Astrocyte (in vitro differentiated cells and primary cell): Measurements from ENCODE around the gene PREX1. TPM values are rescaled to one million over a fixed set of nuclear protein-coding genes. Genes with fewer than 3 reads are reported as not detected.

Experiments used
- DNase-seq: peaks from one replicate; pipeline ENCODE4 v3.0.0-alpha.2; 2010; ENCODE audit warnings: low read depth
- FAIRE-seq: peaks from 2 replicates; lab custom pipeline; 2011; peaks lifted over from hg19 to GRCh38; lab: Jason Lieb, UNC
- H2AFZ ChIP-seq: 2 replicates; pipeline ENCODE4 v1.6.0; 2012; ENCODE audit warnings: low read depth, low read length, inconsistent platforms
- H3K27ac ChIP-seq: 2 replicates; pipeline ENCODE4 v1.5.1; 2011; ENCODE audit warnings: low read depth, low read length, inconsistent platforms
- H3K27me3 ChIP-seq: 2 replicates; pipeline ENCODE4 v1.6.0; 2011; ENCODE audit warnings: low read length, inconsistent platforms; ENCODE audit not compliant: insufficient read depth
- H3K36me3 ChIP-seq: 2 replicates; pipeline ENCODE4 v1.5.1; 2011; ENCODE audit warnings: low read length, inconsistent platforms; ENCODE audit not compliant: insufficient read depth
- H3K4me1 ChIP-seq: 2 replicates; pipeline ENCODE4 v1.5.1; 2011; ENCODE audit warnings: low read length, inconsistent platforms; ENCODE audit not compliant: insufficient read depth
- H3K4me2 ChIP-seq: 2 replicates; pipeline ENCODE4 v1.6.0; 2012; ENCODE audit warnings: low read length, inconsistent platforms
- H3K4me3 ChIP-seq: 2 replicates; pipeline ENCODE4 v1.5.1; 2011; ENCODE audit warnings: low read depth, mild to moderate bottlenecking, low read length, inconsistent platforms; ENCODE audit not compliant: insufficient read depth
- H3K79me2 ChIP-seq: 2 replicates; pipeline ENCODE4 v1.6.0; 2012; ENCODE audit warnings: mild to moderate bottlenecking, low read length, inconsistent platforms; ENCODE audit not compliant: insufficient read depth
- H3K9ac ChIP-seq: 2 replicates; pipeline ENCODE4 v1.6.0; 2012; ENCODE audit warnings: mild to moderate bottlenecking, low read length, inconsistent platforms
- H3K9me3 ChIP-seq: 2 replicates; pipeline ENCODE4 v1.5.1; 2012; ENCODE audit warnings: low read depth, mild to moderate bottlenecking, low read length, inconsistent platforms; ENCODE audit not compliant: insufficient read depth
- H4K20me1 ChIP-seq: 2 replicates; pipeline ENCODE4 v1.6.0; 2012; ENCODE audit warnings: low read length, inconsistent platforms; ENCODE audit not compliant: insufficient read depth
- H3K27ac Mint-ChIP-seq: one replicate; pipeline ENCODE4 v1.8.0; 2021; ENCODE audit warnings: mild to moderate bottlenecking, mixed read lengths; ENCODE audit not compliant: unreplicated experiment
- H3K27me3 Mint-ChIP-seq: one replicate; pipeline ENCODE4 v1.8.0; 2021; ENCODE audit warnings: low read depth, mixed read lengths; ENCODE audit not compliant: unreplicated experiment
- H3K36me3 Mint-ChIP-seq: one replicate; pipeline ENCODE4 v1.8.0; 2021; ENCODE audit warnings: low read depth, mixed read lengths; ENCODE audit not compliant: unreplicated experiment
- H3K4me1 Mint-ChIP-seq: one replicate; pipeline ENCODE4 v1.8.0; 2021; ENCODE audit warnings: low read depth, mixed read lengths; ENCODE audit not compliant: unreplicated experiment
- H3K4me3 Mint-ChIP-seq: one replicate; pipeline ENCODE4 v1.8.0; 2021; ENCODE audit warnings: mild to moderate bottlenecking, moderate library complexity, mixed read lengths; ENCODE audit not compliant: unreplicated experiment
- H3K9me3 Mint-ChIP-seq: one replicate; pipeline ENCODE4 v1.8.0; 2021; ENCODE audit warnings: mild to moderate bottlenecking, mixed read lengths; ENCODE audit not compliant: unreplicated experiment
- CTCF ChIP-seq: IDR thresholded peaks from 2 replicates; pipeline ENCODE4 v1.5.1; 2011; ENCODE audit warnings: low read depth, mild to moderate bottlenecking, inconsistent platforms, low read length, moderate library complexity; ENCODE audit not compliant: insufficient read depth
- EZH2 ChIP-seq: IDR thresholded peaks from 2 replicates; pipeline ENCODE4 v1.6.1; 2012; ENCODE audit warnings: mild to moderate bottlenecking, low read length, inconsistent platforms; ENCODE audit not compliant: insufficient read depth
- total RNA-seq: library from RNA; stranded (reverse); gene quantifications from 2 replicates; pipeline ENCODE4 v1.2.1, GENCODE V29; 2021

The PREX1 gene
- total RNA-seq, 1 donor from 2014 or later: 3.5 TPM

- peaks cover 40% of the 10 kb centered on the region for H3K27me3 Mint-ChIP-seq
- H3K4me1 Mint-ChIP-seq: no peaks in the 10 kb centered on the region
- Histone ChIP-seq H3K9ac (no peak overlapping the region), H3K4me1 (no peaks in the 10 kb centered on the region), H3K79me2 (no peaks in the 10 kb centered on the region), H2AFZ (no peak overlapping the region), H3K9me3 (no peaks in the 10 kb centered on the region), H3K4me2 (no peak overlapping the region), H3K27ac (no peak overlapping the region), H4K20me1 (no peaks in the 10 kb centered on the region), H3K4me3 (no peak overlapping the region), H3K36me3 (no peaks in the 10 kb centered on the region), H3K27me3 (peaks cover 18% of the 10 kb centered on the region)
- no peak for DNase-seq
- no peak for TF ChIP-seq CTCF
- no peak for TF ChIP-seq EZH2
- H3K9me3 Mint-ChIP-seq: no peaks in the 10 kb centered on the region
- FAIRE-seq: no peak
- no peak overlapping the region for H3K4me3 Mint-ChIP-seq
- H3K36me3 Mint-ChIP-seq: no peaks in the 10 kb centered on the region
- no peak overlapping the region for H3K27ac Mint-ChIP-seq
Measured at GRCh38 chr20:48607544-48607865, 220.3 kb downstream of the PREX1 start.

- H3K9me3 ChIP-seq: no peaks in the 10 kb centered on the region
- TF ChIP-seq EZH2 (no peak), CTCF (no peak)
- no peak overlapping the region for H2AFZ ChIP-seq
- H3K27me3 Mint-ChIP-seq: peaks cover 37% of the 10 kb centered on the region
- DNase-seq (no peak), FAIRE-seq (no peak)
- peaks cover 15% of the 10 kb centered on the region for H3K27me3 ChIP-seq
- H3K9ac ChIP-seq: no peak overlapping the region
- H3K4me3 ChIP-seq: no peak overlapping the region
- H4K20me1 ChIP-seq: no peaks in the 10 kb centered on the region
- no peak overlapping the region for H3K4me3 Mint-ChIP-seq
- no peaks in the 10 kb centered on the region for H3K4me1 ChIP-seq
- no peaks in the 10 kb centered on the region for H3K9me3 Mint-ChIP-seq
- no peak overlapping the region for H3K27ac ChIP-seq
- no peak overlapping the region for H3K4me2 ChIP-seq
- no peaks in the 10 kb centered on the region for H3K4me1 Mint-ChIP-seq
- no peaks in the 10 kb centered on the region for H3K36me3 ChIP-seq
- H3K27ac Mint-ChIP-seq: no peak overlapping the region
- H3K79me2 ChIP-seq: no peaks in the 10 kb centered on the region
- H3K36me3 Mint-ChIP-seq: no peaks in the 10 kb centered on the region
Measured at GRCh38 chr20:48606841-48607543, 220.8 kb downstream of the PREX1 start.

GRCh38 chr20:48606172-48606840, 221.5 kb downstream of the PREX1 start:
- H3K4me1 ChIP-seq: no peaks in the 10 kb centered on the region
- H4K20me1 ChIP-seq: no peaks in the 10 kb centered on the region
- peaks cover 38% of the 10 kb centered on the region for H3K27me3 Mint-ChIP-seq
- H3K27ac Mint-ChIP-seq: no peak overlapping the region
- no peaks in the 10 kb centered on the region for H3K36me3 ChIP-seq
- FAIRE-seq (no peak), DNase-seq (no peak)
- no peak overlapping the region for H3K4me3 Mint-ChIP-seq
- no peaks in the 10 kb centered on the region for H3K9me3 ChIP-seq
- no peaks in the 10 kb centered on the region for H3K9me3 Mint-ChIP-seq
- H3K4me2 ChIP-seq: no peak overlapping the region
- no peak for TF ChIP-seq EZH2
- no peak for TF ChIP-seq CTCF
- H3K27me3 ChIP-seq: peaks cover 12% of the 10 kb centered on the region
- H3K4me3 ChIP-seq: no peak overlapping the region
- no peaks in the 10 kb centered on the region for H3K36me3 Mint-ChIP-seq
- H3K9ac ChIP-seq: no peak overlapping the region
- H3K79me2 ChIP-seq: no peaks in the 10 kb centered on the region
- H2AFZ ChIP-seq: no peak overlapping the region
- H3K27ac ChIP-seq: no peak overlapping the region
- no peaks in the 10 kb centered on the region for H3K4me1 Mint-ChIP-seq
